GM10847 (cell line): ENCODE results near the gene RASAL1.

Experiments
- POLR2A ChIP-seq: IDR thresholded peaks from 2 replicates; pipeline ENCODE4 v1.6.1; 2011; ENCODE audit not compliant: insufficient read length; ENCODE audit errors: extremely low read depth

Gene RASAL1

GRCh38 chr12:113135178-113136127, at the start of gene RASAL1:
RASAL1 (minus strand) TSS chr12:113135761; CDS start chr12:113135462, 299 bp downstream.
- no peak for TF ChIP-seq POLR2A

GRCh38 chr12:113184900-113185179, 49.3 kb upstream of the RASAL1 start:
- TF ChIP-seq POLR2A: peak; percentile 55

GRCh38 chr12:113184098-113184899, 48.7 kb upstream of the RASAL1 start:
- TF ChIP-seq POLR2A: no peak

- no peak for TF ChIP-seq POLR2A
Measured at GRCh38 chr12:113183030-113183589, 47.5 kb upstream of the RASAL1 start.

GRCh38 chr12:113181975-113182374, 46.4 kb upstream of the RASAL1 start:
- no peak for TF ChIP-seq POLR2A

GRCh38 chr12:113180333-113180732, 44.8 kb upstream of the RASAL1 start:
- no peak for TF ChIP-seq POLR2A

- TF ChIP-seq POLR2A: no peak
Measured at GRCh38 chr12:113179023-113179422, 43.5 kb upstream of the RASAL1 start.

GRCh38 chr12:113174461-113175384, 39.2 kb upstream of the RASAL1 start:
- TF ChIP-seq POLR2A: no peak

- no peak for TF ChIP-seq POLR2A
Measured at GRCh38 chr12:113173081-113173698, 37.6 kb upstream of the RASAL1 start.

- TF ChIP-seq POLR2A: no peak
Measured at GRCh38 chr12:113172185-113172584, 36.6 kb upstream of the RASAL1 start.

- TF ChIP-seq POLR2A: no peak
Measured at GRCh38 chr12:113171543-113171942, 36.0 kb upstream of the RASAL1 start.

- no peak for TF ChIP-seq POLR2A
Measured at GRCh38 chr12:113170926-113171325, 35.4 kb upstream of the RASAL1 start.

GRCh38 chr12:113170457-113170856, 34.9 kb upstream of the RASAL1 start:
- no peak for TF ChIP-seq POLR2A

GRCh38 chr12:113169697-113170096, 34.1 kb upstream of the RASAL1 start:
- no peak for TF ChIP-seq POLR2A
